Trophoblast cell (in vitro differentiated cells and primary cell): ENCODE measurements around the gene CHST2.

Source experiments
- DNase-seq, 2 donors: peaks; one replicate each; pipeline ENCODE4 v3.0.0-alpha.2; 2016
- H2AFZ ChIP-seq: 2 replicates; pipeline ENCODE4 v1.6.1; 2013; ENCODE audit warnings: low read length, moderate library complexity, mild to moderate bottlenecking; ENCODE audit not compliant: insufficient read depth, poor library complexity
- H2AK5ac ChIP-seq: 2 replicates; pipeline ENCODE4 v1.6.1; 2013; ENCODE audit warnings: mild to moderate bottlenecking, low read length
- H2BK120ac ChIP-seq: 2 replicates; pipeline ENCODE4 v1.6.1; 2013; ENCODE audit warnings: low read length, mild to moderate bottlenecking, moderate library complexity; ENCODE audit not compliant: insufficient read depth, poor library complexity
- H2BK12ac ChIP-seq: 2 replicates; pipeline ENCODE4 v1.6.1; 2013; ENCODE audit warnings: mild to moderate bottlenecking, low read length, moderate library complexity
- H2BK5ac ChIP-seq: 2 replicates; pipeline ENCODE4 v1.6.1; 2013; ENCODE audit warnings: low read length, low read depth, moderate library complexity, mild to moderate bottlenecking; ENCODE audit not compliant: poor library complexity
- H3K14ac ChIP-seq: 2 replicates; pipeline ENCODE4 v1.6.1; 2013; ENCODE audit warnings: mild to moderate bottlenecking, low read length
- H3K18ac ChIP-seq: 2 replicates; pipeline ENCODE4 v1.6.1; 2013; ENCODE audit warnings: mild to moderate bottlenecking, low read length
- H3K23ac ChIP-seq: 2 replicates; pipeline ENCODE4 v1.6.1; 2013; ENCODE audit warnings: low read length
- H3K27ac ChIP-seq: 2 replicates; pipeline ENCODE4 v1.5.1; 2013; ENCODE audit warnings: low read depth, mild to moderate bottlenecking, inconsistent platforms, low read length, moderate library complexity
- H3K27me3 ChIP-seq: 2 replicates; pipeline ENCODE4 v1.6.1; 2013; ENCODE audit warnings: inconsistent platforms, mild to moderate bottlenecking, low read length, moderate library complexity; ENCODE audit not compliant: insufficient read depth
- H3K36me3 ChIP-seq, 2 experiments: 1 replicate in 1 of 2; 2 replicates in 1 of 2; pipeline ENCODE4 v1.6.1; 2013; ENCODE audit warnings: low read length in 2 of 2, mild to moderate bottlenecking in 2 of 2, moderate library complexity in 1 of 2; ENCODE audit not compliant: insufficient read depth in 2 of 2, control insufficient read depth in 1 of 2
- H3K4ac ChIP-seq: 2 replicates; pipeline ENCODE4 v1.6.1; 2013; ENCODE audit warnings: low read depth, mild to moderate bottlenecking, low read length, moderate library complexity
- H3K4me1 ChIP-seq, 2 experiments: 1 replicate in 1 of 2; 2 replicates in 1 of 2; pipeline ENCODE4 v1.6.1; 2013; ENCODE audit warnings: low read length in 2 of 2, mild to moderate bottlenecking in 2 of 2, moderate library complexity in 1 of 2; ENCODE audit not compliant: insufficient read depth in 2 of 2, control insufficient read depth in 1 of 2
- H3K4me2 ChIP-seq: 2 replicates; pipeline ENCODE4 v1.6.1; 2013; ENCODE audit warnings: inconsistent platforms, mild to moderate bottlenecking, low read length, moderate library complexity
- H3K4me3 ChIP-seq: 2 replicates; pipeline ENCODE4 v1.5.1; 2013; ENCODE audit warnings: mild to moderate bottlenecking, low read depth, low read length, inconsistent platforms
- H3K79me1 ChIP-seq: one replicate; pipeline ENCODE4 v1.6.1; 2013; ENCODE audit warnings: low read length
- H3K79me2 ChIP-seq: 2 replicates; pipeline ENCODE4 v1.6.1; 2013; ENCODE audit warnings: low read length, mild to moderate bottlenecking; ENCODE audit not compliant: control insufficient read depth, insufficient read depth, poor library complexity
- H3K9ac ChIP-seq: 2 replicates; pipeline ENCODE4 v1.6.1; 2013; ENCODE audit warnings: mild to moderate bottlenecking, low read length
- H3K9me3 ChIP-seq: 2 replicates; pipeline ENCODE4 v1.6.1; 2013; ENCODE audit warnings: low read depth, mild to moderate bottlenecking, control low read depth, inconsistent platforms, low read length; ENCODE audit not compliant: insufficient read depth
- H4K12ac ChIP-seq: 2 replicates; pipeline ENCODE4 v1.6.1; 2013; ENCODE audit warnings: low read depth, mild to moderate bottlenecking, low read length, moderate library complexity
- H4K8ac ChIP-seq: 2 replicates; pipeline ENCODE4 v1.6.1; 2013; ENCODE audit warnings: low read depth, mild to moderate bottlenecking, low read length, moderate library complexity
- H4K91ac ChIP-seq: one replicate; pipeline ENCODE4 v1.6.1; 2013; ENCODE audit warnings: low read depth, mild to moderate bottlenecking, low read length, moderate library complexity
- WGBS: extraction: QIAGEN DNeasy Blood & Tissue Kit; methylation state at CpG from one replicate; pipeline ENCODE4 v1.1.7; 2013; ENCODE audit warnings: missing lambda C conversion rate; ENCODE audit not compliant: insufficient read length, insufficient coverage; ENCODE audit errors: extremely low coverage; 5-methylcytosine and 5-hydroxymethylcytosine counted together

Gene CHST2

GRCh38 chr3:143119974-143120715 is 574 bp downstream of the CHST2 start:
- no peaks in the 10 kb centered on the region for H3K36me3 ChIP-seq
- peaks cover 27% of the 10 kb centered on the region for H3K27me3 ChIP-seq
- H2AFZ ChIP-seq = peak overlapping the region; percentile 84
- H3K9me3 ChIP-seq = peaks cover 9% of the 10 kb centered on the region
- no peak overlapping the region for H2AK5ac ChIP-seq
- no peak overlapping the region for H2BK5ac ChIP-seq
- H3K4ac ChIP-seq = no peak overlapping the region
- H3K14ac ChIP-seq = no peak overlapping the region
- H3K18ac ChIP-seq = no peak overlapping the region
- no peak overlapping the region for H3K9ac ChIP-seq
- no peak overlapping the region for H2BK120ac ChIP-seq
- no CpG with 5 or more reads among the region's 85 CpGs for WGBS
- H3K79me1 ChIP-seq = no peaks in the 10 kb centered on the region
- no peak overlapping the region for H4K8ac ChIP-seq
- no peak overlapping the region for H2BK12ac ChIP-seq
- H3K27ac ChIP-seq = no peak overlapping the region
- H4K12ac ChIP-seq = no peak overlapping the region
- H3K4me3 ChIP-seq = peak overlapping the region; percentile 74
- no peaks in the 10 kb centered on the region for H3K79me2 ChIP-seq
- peak in 1 of 2 donors; percentile 35 for DNase-seq
- peak overlapping the region; percentile 99 for H3K4me2 ChIP-seq
- peaks cover 13 to 16% of the 10 kb centered on the region in 2 experiments for H3K4me1 ChIP-seq
- H4K91ac ChIP-seq = no peak overlapping the region
- H3K23ac ChIP-seq = no peak overlapping the region

- Histone ChIP-seq H3K9ac (no peak overlapping the region), H3K18ac (no peak overlapping the region), H3K4ac (no peak overlapping the region), H3K79me2 (no peaks in the 10 kb centered on the region), H3K14ac (no peak overlapping the region), H3K27ac (no peak overlapping the region), H3K4me3 (peak overlapping the region; percentile 74), H3K27me3 (peaks cover 27% of the 10 kb centered on the region), H3K79me1 (no peaks in the 10 kb centered on the region), H3K4me2 (peak overlapping the region; percentile 99), H3K4me1 (peaks cover 13 to 16% of the 10 kb centered on the region in 2 experiments), H4K8ac (no peak overlapping the region), H3K36me3 (no peaks in the 10 kb centered on the region), H2BK12ac (no peak overlapping the region), H3K9me3 (peaks cover 9% of the 10 kb centered on the region), H3K23ac (no peak overlapping the region), H4K91ac (no peak overlapping the region), H2BK120ac (no peak overlapping the region), H2AFZ (peak overlapping the region; percentile 84), H2AK5ac (no peak overlapping the region), H2BK5ac (no peak overlapping the region), H4K12ac (no peak overlapping the region)
- peak; percentile 68 to 82 for DNase-seq
- no CpG with 5 or more reads among the region's 60 CpGs for WGBS
These were observed 1.2 kb downstream of the CHST2 start for GRCh38 chr3:143120716-143121240.

- no peak overlapping the region for H3K23ac ChIP-seq
- H3K4me1 ChIP-seq = peaks cover 13 to 16% of the 10 kb centered on the region in 2 experiments
- H2AK5ac ChIP-seq = no peak overlapping the region
- H4K91ac ChIP-seq = no peak overlapping the region
- peak overlapping the region; percentile 74 for H3K4me3 ChIP-seq
- no peaks in the 10 kb centered on the region for H3K79me2 ChIP-seq
- peaks cover 9% of the 10 kb centered on the region for H3K9me3 ChIP-seq
- H3K4me2 ChIP-seq = peak overlapping the region; percentile 99
- no peaks in the 10 kb centered on the region for H3K79me1 ChIP-seq
- H3K18ac ChIP-seq = no peak overlapping the region
- H3K27ac ChIP-seq = no peak overlapping the region
- no peak overlapping the region for H4K12ac ChIP-seq
- peak in 1 of 2 donors; percentile 17 for DNase-seq
- H4K8ac ChIP-seq = no peak overlapping the region
- no CpG with 5 or more reads among the region's 79 CpGs for WGBS
- H2BK12ac ChIP-seq = no peak overlapping the region
- no peak overlapping the region for H2BK5ac ChIP-seq
- H3K27me3 ChIP-seq = peaks cover 27% of the 10 kb centered on the region
- no peak overlapping the region for H3K9ac ChIP-seq
- no peaks in the 10 kb centered on the region for H3K36me3 ChIP-seq
- H3K4ac ChIP-seq = no peak overlapping the region
- peak overlapping the region; percentile 17 for H2AFZ ChIP-seq
- no peak overlapping the region for H2BK120ac ChIP-seq
- H3K14ac ChIP-seq = no peak overlapping the region
These were observed 1.9 kb downstream of the CHST2 start for GRCh38 chr3:143121241-143122088.

GRCh38 chr3:143122089-143122430 is 2.5 kb downstream of the CHST2 start:
- H3K36me3 ChIP-seq = no peaks in the 10 kb centered on the region
- no peak for DNase-seq
- no peak overlapping the region for H2BK120ac ChIP-seq
- H2BK5ac ChIP-seq = no peak overlapping the region
- no peak overlapping the region for H4K91ac ChIP-seq
- no peak overlapping the region for H2AFZ ChIP-seq
- H3K23ac ChIP-seq = no peak overlapping the region
- no peak overlapping the region for H3K14ac ChIP-seq
- peaks cover 9% of the 10 kb centered on the region for H3K9me3 ChIP-seq
- H4K8ac ChIP-seq = no peak overlapping the region
- no peak overlapping the region for H3K4ac ChIP-seq
- no peak overlapping the region for H3K4me3 ChIP-seq
- H2BK12ac ChIP-seq = no peak overlapping the region
- no CpG with 5 or more reads among the region's 16 CpGs for WGBS
- no peak overlapping the region for H3K27ac ChIP-seq
- H3K79me1 ChIP-seq = no peaks in the 10 kb centered on the region
- no peak overlapping the region for H3K9ac ChIP-seq
- no peak overlapping the region for H3K18ac ChIP-seq
- no peak overlapping the region for H4K12ac ChIP-seq
- no peak overlapping the region for H3K4me2 ChIP-seq
- H3K4me1 ChIP-seq = peaks cover 13 to 16% of the 10 kb centered on the region in 2 experiments
- H3K27me3 ChIP-seq = peaks cover 27% of the 10 kb centered on the region
- no peaks in the 10 kb centered on the region for H3K79me2 ChIP-seq
- H2AK5ac ChIP-seq = no peak overlapping the region
